H1 (cell line): Measurements from ENCODE around the gene KRT14. TPM values are rescaled to one million over a fixed set of nuclear protein-coding genes. Genes with fewer than 3 reads are reported as not detected.

ENCODE experiments used
- CEBPB ChIP-seq: IDR thresholded peaks from 2 replicates; pipeline ENCODE4 v1.6.1; 2012; ENCODE audit warnings: low read depth, low read length
- CHD1 ChIP-seq: IDR thresholded peaks from 2 replicates; pipeline ENCODE4 v1.6.1; 2012; ENCODE audit warnings: low read depth, low read length, improper control_type of control experiment
- FOSL1 ChIP-seq: IDR thresholded peaks from 2 replicates; pipeline ENCODE4 v1.6.1; 2011; ENCODE audit warnings: mild to moderate bottlenecking, low read depth, low read length, moderate library complexity; ENCODE audit not compliant: insufficient read depth
- KDM1A ChIP-seq: fragments of 200-600, 300-600 bp; sonication (generic); IDR thresholded peaks from 2 replicates; pipeline ENCODE4 v1.7.1; 2016; ENCODE audit warnings: mild to moderate bottlenecking, low read length, borderline replicate concordance
- MAFK ChIP-seq: IDR thresholded peaks from 2 replicates; pipeline ENCODE4 v1.6.1; 2012; ENCODE audit warnings: low read depth, mild to moderate bottlenecking, improper control_type of control experiment, low read length
- RNF2 ChIP-seq: fragments of 200-900, 300-1000 bp; sonication (generic); IDR thresholded peaks from 2 replicates; pipeline ENCODE4 v1.7.1; 2016; ENCODE audit warnings: borderline replicate concordance, low read depth, mild to moderate bottlenecking, antibody characterized with exemption, low read length; ENCODE audit not compliant: poor library complexity, severe bottlenecking; ENCODE audit errors: missing control alignments
- polyA plus RNA-seq, 7 experiments: library from polyadenylated mRNA; depleted of rRNA in 3 of 7; stranded (reverse) in 5 of 7; unstranded in 2 of 7; fragments of >200 nt in 5 of 7; fragments of 200-250 nt in 2 of 7; gene quantifications; 1 replicate in 5 of 7; 2 replicates in 1 of 7; 4 replicates in 1 of 7; pipeline versions ENCODE4 v1.2.1 to v1.2.3, GENCODE V29; 2011 to 2013; ENCODE audit warnings: missing spikeins in 2 of 7, mixed read lengths in 2 of 7
- total RNA-seq: library from RNA; stranded (reverse); fragmentation: NEBNext Ultra II Directional; extraction: Animal tissue kit (Norgen Biotek cat#: 25700); gene quantifications from 2 replicates; pipeline ENCODE4 v1.2.1, GENCODE V29; 2021
- TF ChIP-seq, protein P1 (sequence below): fragments of 300-600 bp; sonication (generic); IDR thresholded peaks from 2 replicates; pipeline ENCODE4 v1.7.1; 2012; ENCODE audit warnings: low read length, moderate library complexity, mild to moderate bottlenecking, inconsistent platforms; ENCODE audit not compliant: insufficient replicate concordance
- TF ChIP-seq, protein P2 (sequence below): IDR thresholded peaks from 2 replicates; pipeline ENCODE4 v1.6.1; 2012; ENCODE audit warnings: inconsistent platforms
- TF ChIP-seq, protein P3 (sequence below): IDR thresholded peaks from 2 replicates; pipeline ENCODE4 v1.6.1; 2011; ENCODE audit warnings: low read depth, mild to moderate bottlenecking, low read length; ENCODE audit not compliant: insufficient read depth

The KRT14 gene
- total and polyA plus RNA-seq, 2 of the 8 experiments (the other 6 are each of a cell fraction or from before 2014, with no cell fraction given), result 0.35 TPM; not detected in 1

DNA sequence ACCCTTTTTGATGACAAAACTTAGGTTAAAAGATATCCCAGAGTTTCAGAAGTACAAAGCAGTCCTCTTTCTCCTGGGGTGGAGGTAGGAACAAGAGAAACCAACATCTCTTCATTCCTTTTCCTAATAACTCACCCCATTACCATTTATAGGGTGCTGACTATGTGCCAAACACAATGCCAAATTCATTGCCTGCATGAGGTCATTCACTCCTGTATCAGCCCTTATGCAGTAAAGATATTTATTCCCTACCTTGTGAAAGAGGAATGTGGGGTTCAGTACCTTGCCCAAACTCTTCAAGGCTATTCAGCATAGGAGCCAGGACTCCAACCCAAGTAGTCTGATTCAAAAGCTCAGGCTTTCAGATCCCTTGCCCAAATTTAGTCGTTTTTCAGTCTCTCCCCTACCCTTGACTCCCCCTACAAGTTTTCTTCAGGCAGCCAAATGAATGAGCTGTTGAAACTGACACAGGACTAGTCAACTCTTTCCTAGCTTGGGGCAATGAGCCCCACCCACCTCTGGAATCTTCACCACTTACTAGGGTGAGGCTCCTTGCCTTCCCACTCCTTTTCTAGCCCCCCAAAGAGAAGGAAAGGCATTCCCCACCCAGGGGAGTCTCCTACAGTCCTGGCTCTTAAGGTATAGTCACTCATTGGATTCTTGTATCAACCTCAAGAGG, 5.9 kb downstream of the KRT14 start (continued):
- TF ChIP-seq, protein P1, sequence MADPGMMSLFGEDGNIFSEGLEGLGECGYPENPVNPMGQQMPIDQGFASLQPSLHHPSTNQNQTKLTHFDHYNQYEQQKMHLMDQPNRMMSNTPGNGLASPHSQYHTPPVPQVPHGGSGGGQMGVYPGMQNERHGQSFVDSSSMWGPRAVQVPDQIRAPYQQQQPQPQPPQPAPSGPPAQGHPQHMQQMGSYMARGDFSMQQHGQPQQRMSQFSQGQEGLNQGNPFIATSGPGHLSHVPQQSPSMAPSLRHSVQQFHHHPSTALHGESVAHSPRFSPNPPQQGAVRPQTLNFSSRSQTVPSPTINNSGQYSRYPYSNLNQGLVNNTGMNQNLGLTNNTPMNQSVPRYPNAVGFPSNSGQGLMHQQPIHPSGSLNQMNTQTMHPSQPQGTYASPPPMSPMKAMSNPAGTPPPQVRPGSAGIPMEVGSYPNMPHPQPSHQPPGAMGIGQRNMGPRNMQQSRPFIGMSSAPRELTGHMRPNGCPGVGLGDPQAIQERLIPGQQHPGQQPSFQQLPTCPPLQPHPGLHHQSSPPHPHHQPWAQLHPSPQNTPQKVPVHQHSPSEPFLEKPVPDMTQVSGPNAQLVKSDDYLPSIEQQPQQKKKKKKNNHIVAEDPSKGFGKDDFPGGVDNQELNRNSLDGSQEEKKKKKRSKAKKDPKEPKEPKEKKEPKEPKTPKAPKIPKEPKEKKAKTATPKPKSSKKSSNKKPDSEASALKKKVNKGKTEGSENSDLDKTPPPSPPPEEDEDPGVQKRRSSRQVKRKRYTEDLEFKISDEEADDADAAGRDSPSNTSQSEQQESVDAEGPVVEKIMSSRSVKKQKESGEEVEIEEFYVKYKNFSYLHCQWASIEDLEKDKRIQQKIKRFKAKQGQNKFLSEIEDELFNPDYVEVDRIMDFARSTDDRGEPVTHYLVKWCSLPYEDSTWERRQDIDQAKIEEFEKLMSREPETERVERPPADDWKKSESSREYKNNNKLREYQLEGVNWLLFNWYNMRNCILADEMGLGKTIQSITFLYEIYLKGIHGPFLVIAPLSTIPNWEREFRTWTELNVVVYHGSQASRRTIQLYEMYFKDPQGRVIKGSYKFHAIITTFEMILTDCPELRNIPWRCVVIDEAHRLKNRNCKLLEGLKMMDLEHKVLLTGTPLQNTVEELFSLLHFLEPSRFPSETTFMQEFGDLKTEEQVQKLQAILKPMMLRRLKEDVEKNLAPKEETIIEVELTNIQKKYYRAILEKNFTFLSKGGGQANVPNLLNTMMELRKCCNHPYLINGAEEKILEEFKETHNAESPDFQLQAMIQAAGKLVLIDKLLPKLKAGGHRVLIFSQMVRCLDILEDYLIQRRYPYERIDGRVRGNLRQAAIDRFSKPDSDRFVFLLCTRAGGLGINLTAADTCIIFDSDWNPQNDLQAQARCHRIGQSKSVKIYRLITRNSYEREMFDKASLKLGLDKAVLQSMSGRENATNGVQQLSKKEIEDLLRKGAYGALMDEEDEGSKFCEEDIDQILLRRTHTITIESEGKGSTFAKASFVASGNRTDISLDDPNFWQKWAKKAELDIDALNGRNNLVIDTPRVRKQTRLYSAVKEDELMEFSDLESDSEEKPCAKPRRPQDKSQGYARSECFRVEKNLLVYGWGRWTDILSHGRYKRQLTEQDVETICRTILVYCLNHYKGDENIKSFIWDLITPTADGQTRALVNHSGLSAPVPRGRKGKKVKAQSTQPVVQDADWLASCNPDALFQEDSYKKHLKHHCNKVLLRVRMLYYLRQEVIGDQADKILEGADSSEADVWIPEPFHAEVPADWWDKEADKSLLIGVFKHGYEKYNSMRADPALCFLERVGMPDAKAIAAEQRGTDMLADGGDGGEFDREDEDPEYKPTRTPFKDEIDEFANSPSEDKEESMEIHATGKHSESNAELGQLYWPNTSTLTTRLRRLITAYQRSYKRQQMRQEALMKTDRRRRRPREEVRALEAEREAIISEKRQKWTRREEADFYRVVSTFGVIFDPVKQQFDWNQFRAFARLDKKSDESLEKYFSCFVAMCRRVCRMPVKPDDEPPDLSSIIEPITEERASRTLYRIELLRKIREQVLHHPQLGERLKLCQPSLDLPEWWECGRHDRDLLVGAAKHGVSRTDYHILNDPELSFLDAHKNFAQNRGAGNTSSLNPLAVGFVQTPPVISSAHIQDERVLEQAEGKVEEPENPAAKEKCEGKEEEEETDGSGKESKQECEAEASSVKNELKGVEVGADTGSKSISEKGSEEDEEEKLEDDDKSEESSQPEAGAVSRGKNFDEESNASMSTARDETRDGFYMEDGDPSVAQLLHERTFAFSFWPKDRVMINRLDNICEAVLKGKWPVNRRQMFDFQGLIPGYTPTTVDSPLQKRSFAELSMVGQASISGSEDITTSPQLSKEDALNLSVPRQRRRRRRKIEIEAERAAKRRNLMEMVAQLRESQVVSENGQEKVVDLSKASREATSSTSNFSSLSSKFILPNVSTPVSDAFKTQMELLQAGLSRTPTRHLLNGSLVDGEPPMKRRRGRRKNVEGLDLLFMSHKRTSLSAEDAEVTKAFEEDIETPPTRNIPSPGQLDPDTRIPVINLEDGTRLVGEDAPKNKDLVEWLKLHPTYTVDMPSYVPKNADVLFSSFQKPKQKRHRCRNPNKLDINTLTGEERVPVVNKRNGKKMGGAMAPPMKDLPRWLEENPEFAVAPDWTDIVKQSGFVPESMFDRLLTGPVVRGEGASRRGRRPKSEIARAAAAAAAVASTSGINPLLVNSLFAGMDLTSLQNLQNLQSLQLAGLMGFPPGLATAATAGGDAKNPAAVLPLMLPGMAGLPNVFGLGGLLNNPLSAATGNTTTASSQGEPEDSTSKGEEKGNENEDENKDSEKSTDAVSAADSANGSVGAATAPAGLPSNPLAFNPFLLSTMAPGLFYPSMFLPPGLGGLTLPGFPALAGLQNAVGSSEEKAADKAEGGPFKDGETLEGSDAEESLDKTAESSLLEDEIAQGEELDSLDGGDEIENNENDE, result no peak
- no peak for TF ChIP-seq CHD1
- no peak for TF ChIP-seq MAFK
- TF ChIP-seq, protein P2, sequence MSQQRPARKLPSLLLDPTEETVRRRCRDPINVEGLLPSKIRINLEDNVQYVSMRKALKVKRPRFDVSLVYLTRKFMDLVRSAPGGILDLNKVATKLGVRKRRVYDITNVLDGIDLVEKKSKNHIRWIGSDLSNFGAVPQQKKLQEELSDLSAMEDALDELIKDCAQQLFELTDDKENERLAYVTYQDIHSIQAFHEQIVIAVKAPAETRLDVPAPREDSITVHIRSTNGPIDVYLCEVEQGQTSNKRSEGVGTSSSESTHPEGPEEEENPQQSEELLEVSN, result no peak
- TF ChIP-seq CEBPB, result no peak
- TF ChIP-seq KDM1A, result no peak
- TF ChIP-seq, protein P3, sequence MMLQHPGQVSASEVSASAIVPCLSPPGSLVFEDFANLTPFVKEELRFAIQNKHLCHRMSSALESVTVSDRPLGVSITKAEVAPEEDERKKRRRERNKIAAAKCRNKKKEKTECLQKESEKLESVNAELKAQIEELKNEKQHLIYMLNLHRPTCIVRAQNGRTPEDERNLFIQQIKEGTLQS, result no peak
- TF ChIP-seq FOSL1, result no peak
- TF ChIP-seq RNF2, result no peak
